GM12891 (cell line): ENCODE results near the gene ABCF1.

ENCODE experiments used
- DNase-seq: peaks from one replicate; pipeline ENCODE4 v3.0.0; 2011; ENCODE audit warnings: low spot score; ENCODE audit not compliant: insufficient read length
- FAIRE-seq: peaks from 2 replicates; lab custom pipeline; 2011; peaks lifted over from hg19 to GRCh38; lab: Jason Lieb, UNC
- PAX5 ChIP-seq: IDR thresholded peaks from 2 replicates; pipeline ENCODE4 v1.6.1; 2011; ENCODE audit warnings: low read length, moderate library complexity, mild to moderate bottlenecking; ENCODE audit not compliant: insufficient read depth, severe bottlenecking
- POLR2A ChIP-seq: IDR thresholded peaks from 2 replicates; pipeline ENCODE4 v1.6.1; 2011; ENCODE audit warnings: low read depth, low read length, control low read depth
- POLR2AphosphoS5 ChIP-seq: IDR thresholded peaks from 2 replicates; pipeline ENCODE4 v1.6.1; 2011; ENCODE audit warnings: low read depth, low read length, control low read depth
- POU2F2 ChIP-seq: IDR thresholded peaks from 2 replicates; pipeline ENCODE4 v1.6.1; 2011; ENCODE audit warnings: low read depth, mild to moderate bottlenecking, control low read depth, low read length, moderate library complexity
- SPI1 ChIP-seq: IDR thresholded peaks from 2 replicates; pipeline ENCODE4 v1.6.1; 2011; ENCODE audit warnings: low read depth, low read length, control low read depth
- TAF1 ChIP-seq: IDR thresholded peaks from 2 replicates; pipeline ENCODE4 v1.6.1; 2011; ENCODE audit warnings: low read depth, low read length, control low read depth

The ABCF1 gene

GRCh38 chr6:30560930-30561329, 10.3 kb upstream of the ABCF1 start:
- DNase-seq (no peak), FAIRE-seq (no peak)
- TF ChIP-seq POU2F2: no peak
- 0 out of 2 replicates have a peak, but pooled peaks have one; percentile 5 for TF ChIP-seq POLR2AphosphoS5

- DNase-seq (no peak), FAIRE-seq (no peak)
- TF ChIP-seq POLR2A: 0 out of 2 replicates have a peak, but pooled peaks have one; percentile 18
- no peak for TF ChIP-seq TAF1
- TF ChIP-seq POLR2AphosphoS5: peak; percentile 3; the same call in 1 of the 2 replicates
Measured at GRCh38 chr6:30562470-30563425, 8.5 kb upstream of the ABCF1 start.

GRCh38 chr6:30564114-30564513, 7.1 kb upstream of the ABCF1 start:
- TF ChIP-seq POLR2AphosphoS5 (no peak), PAX5 (no peak), POU2F2 (no peak), SPI1 (no peak), TAF1 (no peak), POLR2A (no peak)
- FAIRE-seq: no peak
- DNase-seq: no peak

GRCh38 chr6:30565772-30566171, 5.5 kb upstream of the ABCF1 start:
- no peak for TF ChIP-seq POLR2A
- FAIRE-seq: no peak
- no peak for DNase-seq

- no peak for TF ChIP-seq POLR2A
- no peak for TF ChIP-seq POLR2AphosphoS5
- no peak for TF ChIP-seq PAX5
- no peak for TF ChIP-seq TAF1
- TF ChIP-seq POU2F2: no peak
- no peak for TF ChIP-seq SPI1
- DNase-seq: no peak
- no peak for FAIRE-seq
Measured at GRCh38 chr6:30568245-30568644, 3.0 kb upstream of the ABCF1 start.

- FAIRE-seq (no peak), DNase-seq (no peak)
- TF ChIP-seq POLR2AphosphoS5: no peak
- no peak for TF ChIP-seq SPI1
- no peak for TF ChIP-seq POU2F2
- TF ChIP-seq POLR2A: no peak
- TF ChIP-seq TAF1: no peak
- TF ChIP-seq PAX5: no peak
Measured at GRCh38 chr6:30570263-30570662, 979 bp upstream of the ABCF1 start.

- FAIRE-seq (no peak), DNase-seq (no peak)
- no peak for TF ChIP-seq POLR2AphosphoS5
- no peak for TF ChIP-seq POLR2A
- TF ChIP-seq SPI1: no peak
- no peak for TF ChIP-seq PAX5
- no peak for TF ChIP-seq TAF1
- TF ChIP-seq POU2F2: no peak
Measured at GRCh38 chr6:30570740-30571074, 535 bp upstream of the ABCF1 start.

- FAIRE-seq (no peak), DNase-seq (no peak)
- TF ChIP-seq POLR2A (no peak), SPI1 (no peak), PAX5 (no peak), POU2F2 (no peak), POLR2AphosphoS5 (no peak), TAF1 (no peak)
Measured at GRCh38 chr6:30571762-30572082, 480 bp downstream of the ABCF1 start.

GRCh38 chr6:30572148-30572547, 906 bp downstream of the ABCF1 start:
- TF ChIP-seq POU2F2: no peak
- no peak for TF ChIP-seq POLR2AphosphoS5
- TF ChIP-seq POLR2A: no peak
- no peak for TF ChIP-seq SPI1
- TF ChIP-seq PAX5: no peak
- TF ChIP-seq TAF1: no peak
- no peak for FAIRE-seq
- DNase-seq: no peak

GRCh38 chr6:30573113-30573512, 1.9 kb downstream of the ABCF1 start:
- DNase-seq (no peak), FAIRE-seq (no peak)
- no peak for TF ChIP-seq POU2F2
- no peak for TF ChIP-seq SPI1
- TF ChIP-seq PAX5: no peak
- no peak for TF ChIP-seq TAF1
- TF ChIP-seq POLR2AphosphoS5: no peak
- TF ChIP-seq POLR2A: no peak
